Measurements from ENCODE around the gene GRID1.

GRCh38 chr10:85607043-85607695 lies 759.4 kb downstream of the GRID1 start:
- TF ChIP-seq CTCF (IDR thresholded peaks at IDR 0.05) (no peak), POLR2A (IDR thresholded peaks at IDR 0.05) (no peak)

Data from esophagus squamous epithelium (tissue), 4 donors.